ENCODE results near the gene HSD3B7. TPM values are rescaled to one million over a fixed set of nuclear protein-coding genes. Genes with fewer than 3 reads are reported as not detected.
A peak's percentile ranks its signal among the peaks of the same experiment; 100 is the strongest.

HSD3B7 gene
- total RNA-seq, 2 experiments from 2014 or later, result 0.69 to 0.98 TPM

GRCh38 chr16:30976486-30976885 lies 8.5 kb upstream of the HSD3B7 start:
- Mint-ChIP-seq H3K27ac (no peak overlapping the region), H3K9me3 (no peaks in the 10 kb centered on the region), H3K4me1 (ENCODE audit: low read depth) (peaks cover 2% of the 10 kb centered on the region), H3K4me3 (no peak overlapping the region), H3K27me3 (ENCODE audit: low read depth) (no peaks in the 10 kb centered on the region), H3K36me3 (ENCODE audit: low read depth) (peaks cover 38% of the 10 kb centered on the region)
- no peak for DNase-seq
- CTCF ChIA-PET, result no interaction called here
- intact Hi-C loops (cut with micrococcal nuclease), result no loop called here

DNA sequence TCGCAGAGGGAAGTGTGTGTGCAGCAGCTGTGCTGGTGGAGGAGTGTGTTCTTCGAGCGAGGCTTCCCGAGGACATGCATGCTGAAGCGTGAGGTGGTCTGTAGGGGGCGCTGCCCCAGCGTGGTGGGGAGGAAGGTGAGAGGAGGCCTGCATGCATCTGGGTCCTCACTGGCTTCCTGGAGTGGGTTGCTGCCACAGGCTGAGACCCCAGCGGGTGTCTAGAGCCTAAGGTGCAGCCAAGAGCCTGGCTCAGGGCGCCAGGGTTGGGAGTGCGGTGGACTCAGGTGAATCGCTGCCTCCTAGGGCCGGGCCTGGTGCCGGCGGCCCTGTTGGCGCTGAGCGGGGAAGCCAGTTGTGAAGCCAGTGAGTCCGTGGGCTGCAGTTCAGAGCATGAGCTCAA lies 7.5 kb upstream of the HSD3B7 start:
- CTCF ChIA-PET, result no interaction called here
- intact Hi-C loops (cut with micrococcal nuclease), result no loop called here
- H3K36me3 Mint-ChIP-seq (ENCODE audit: low read depth), result peaks cover 30% of the 10 kb centered on the region
- H3K4me1 Mint-ChIP-seq (ENCODE audit: low read depth), result peaks cover 2% of the 10 kb centered on the region
- H3K9me3 Mint-ChIP-seq, result no peaks in the 10 kb centered on the region
- no peak overlapping the region for H3K4me3 Mint-ChIP-seq
- DNase-seq, result no peak
- no peaks in the 10 kb centered on the region for H3K27me3 Mint-ChIP-seq (ENCODE audit: low read depth)
- no peak overlapping the region for H3K27ac Mint-ChIP-seq

DNA sequence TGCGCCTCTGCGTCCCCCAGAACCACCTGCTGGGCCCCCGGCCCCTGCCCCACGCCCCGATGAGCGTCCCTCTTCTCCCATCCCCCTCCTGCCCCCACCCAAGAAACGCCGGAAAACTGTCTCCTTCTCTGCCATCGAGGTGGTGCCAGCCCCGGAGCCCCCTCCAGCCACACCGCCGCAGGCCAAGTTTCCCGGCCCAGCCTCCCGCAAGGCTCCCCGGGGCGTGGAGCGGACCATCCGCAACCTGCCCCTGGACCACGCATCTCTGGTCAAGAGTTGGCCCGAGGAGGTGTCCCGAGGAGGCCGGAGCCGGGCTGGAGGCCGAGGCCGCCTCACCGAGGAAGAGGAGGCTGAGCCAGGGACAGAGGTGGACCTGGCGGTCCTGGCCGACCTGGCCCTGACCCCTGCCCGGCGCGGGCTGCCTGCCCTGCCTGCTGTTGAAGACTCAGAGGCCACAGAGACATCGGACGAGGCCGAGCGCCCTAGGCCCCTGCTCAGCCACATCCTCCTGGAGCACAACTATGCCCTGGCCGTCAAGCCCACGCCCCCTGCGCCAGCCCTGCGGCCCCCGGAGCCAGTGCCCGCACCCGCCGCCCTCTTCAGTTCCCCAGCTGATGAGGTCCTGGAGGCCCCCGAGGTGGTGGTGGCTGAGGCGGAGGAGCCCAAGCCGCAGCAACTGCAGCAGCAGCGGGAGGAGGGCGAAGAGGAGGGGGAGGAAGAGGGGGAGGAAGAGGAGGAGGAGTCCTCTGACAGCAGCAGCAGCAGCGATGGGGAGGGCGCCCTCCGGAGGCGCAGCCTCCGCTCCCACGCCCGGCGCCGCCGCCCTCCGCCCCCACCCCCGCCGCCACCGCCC lies 5.6 kb upstream of the HSD3B7 start:
- Mint-ChIP-seq H3K9me3 (no peaks in the 10 kb centered on the region), H3K4me1 (ENCODE audit: low read depth) (peaks cover 2% of the 10 kb centered on the region), H3K36me3 (ENCODE audit: low read depth) (peaks cover 22% of the 10 kb centered on the region), H3K27ac (no peak overlapping the region), H3K4me3 (no peak overlapping the region), H3K27me3 (ENCODE audit: low read depth) (no peaks in the 10 kb centered on the region)
- CTCF ChIA-PET, result interaction anchor here (1.0 kb wide), 1 partner anchor 11 kb away, joined by 3 read pairs; no protein-coding TSS in a partner anchor
- intact Hi-C loops (cut with micrococcal nuclease), result no loop called here
- DNase-seq, result no peak

DNA sequence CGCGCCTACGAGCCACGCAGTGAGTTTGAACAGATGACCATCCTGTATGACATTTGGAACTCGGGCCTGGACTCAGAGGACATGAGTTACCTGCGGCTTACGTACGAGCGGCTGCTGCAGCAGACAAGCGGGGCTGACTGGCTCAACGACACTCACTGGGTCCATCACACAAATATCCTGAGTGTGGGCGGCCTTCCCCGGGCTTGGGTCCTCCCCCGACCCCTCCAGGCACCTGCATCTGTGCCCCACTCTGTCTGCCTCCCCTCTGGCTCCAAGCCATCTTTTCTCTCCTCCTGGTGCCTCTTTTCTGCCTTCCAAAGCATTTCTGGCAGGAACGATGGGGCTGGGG lies 5.0 kb upstream of the HSD3B7 start:
- Mint-ChIP-seq H3K36me3 (ENCODE audit: low read depth) (peaks cover 22% of the 10 kb centered on the region), H3K4me1 (ENCODE audit: low read depth) (peaks cover 2% of the 10 kb centered on the region), H3K27me3 (ENCODE audit: low read depth) (no peaks in the 10 kb centered on the region), H3K9me3 (no peaks in the 10 kb centered on the region), H3K4me3 (no peak overlapping the region), H3K27ac (no peak overlapping the region)
- CTCF ChIA-PET, result no interaction called here
- intact Hi-C loops (cut with micrococcal nuclease), result no loop called here
- DNase-seq, result no peak

GRCh38 chr16:30980434-30980833 lies 4.6 kb upstream of the HSD3B7 start:
- Mint-ChIP-seq H3K4me3 (no peak overlapping the region), H3K27ac (no peak overlapping the region), H3K4me1 (ENCODE audit: low read depth) (peaks cover 2% of the 10 kb centered on the region), H3K9me3 (no peaks in the 10 kb centered on the region), H3K27me3 (ENCODE audit: low read depth) (no peaks in the 10 kb centered on the region), H3K36me3 (ENCODE audit: low read depth) (peaks cover 22% of the 10 kb centered on the region)
- intact Hi-C loops (cut with micrococcal nuclease), result no loop called here
- no peak for DNase-seq
- CTCF ChIA-PET, result no interaction called here

DNA sequence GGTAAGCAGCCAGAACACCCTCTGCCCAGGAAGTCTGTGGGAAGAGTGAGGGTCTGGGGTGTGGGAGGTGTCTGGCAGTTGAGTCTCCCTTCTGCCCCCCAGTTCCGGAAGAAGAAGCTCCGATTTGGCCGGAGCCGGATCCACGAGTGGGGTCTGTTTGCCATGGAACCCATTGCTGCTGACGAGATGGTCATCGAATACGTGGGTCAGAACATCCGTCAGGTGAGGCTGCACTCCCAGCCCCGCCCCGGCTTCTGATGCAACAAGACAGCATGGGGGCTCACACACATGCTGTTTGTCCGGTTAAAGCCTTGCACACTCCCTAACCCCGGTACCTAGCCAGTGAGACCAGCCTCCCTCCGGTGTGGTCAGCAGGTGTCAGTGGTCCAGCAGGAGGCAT lies 4.0 kb upstream of the HSD3B7 start:
- DNase-seq, result no peak
- Mint-ChIP-seq H3K9me3 (no peaks in the 10 kb centered on the region), H3K4me3 (no peak overlapping the region), H3K27ac (no peak overlapping the region), H3K27me3 (ENCODE audit: low read depth) (no peaks in the 10 kb centered on the region), H3K36me3 (ENCODE audit: low read depth) (peaks cover 19% of the 10 kb centered on the region), H3K4me1 (ENCODE audit: low read depth) (peaks cover 2% of the 10 kb centered on the region)
- intact Hi-C loops (cut with micrococcal nuclease), result no loop called here
- CTCF ChIA-PET, result no interaction called here

GRCh38 chr16:30982548-30983288 lies 2.3 kb upstream of the HSD3B7 start:
- CTCF ChIA-PET, result interaction anchor here (0.6 to 4.8 kb wide), 6 partner anchors 116 to 886 kb away, joined by 3 to 29 read pairs (median 3); partner anchors contain the start of gene ZNF843
- Mint-ChIP-seq H3K4me1 (ENCODE audit: low read depth) (no peaks in the 10 kb centered on the region), H3K4me3 (no peak overlapping the region), H3K27ac (no peak overlapping the region), H3K9me3 (no peaks in the 10 kb centered on the region), H3K27me3 (ENCODE audit: low read depth) (no peaks in the 10 kb centered on the region), H3K36me3 (ENCODE audit: low read depth) (peaks cover 12% of the 10 kb centered on the region)
- intact Hi-C loops (cut with micrococcal nuclease), result no loop called here
- DNase-seq, result no peak

- H3K27me3 Mint-ChIP-seq (ENCODE audit: low read depth), result no peaks in the 10 kb centered on the region
Observed at GRCh38 chr16:30983289-30983889, 1.6 kb upstream of the HSD3B7 start.

GRCh38 chr16:30983898-30984610 lies 953 bp upstream of the HSD3B7 start:
- intact Hi-C loops (cut with micrococcal nuclease), result loop anchor here (2.0 kb wide), 1 partner anchor 885 kb away; no protein-coding TSS in a partner anchor
- Mint-ChIP-seq H3K4me1 (ENCODE audit: low read depth) (no peaks in the 10 kb centered on the region), H3K27me3 (ENCODE audit: low read depth) (no peaks in the 10 kb centered on the region), H3K9me3 (no peaks in the 10 kb centered on the region), H3K27ac (no peak overlapping the region), H3K36me3 (ENCODE audit: low read depth) (peaks cover 8% of the 10 kb centered on the region), H3K4me3 (no peak overlapping the region)
- no peak for DNase-seq
- CTCF ChIA-PET, result interaction anchor here (0.6 to 4.8 kb wide), 19 partner anchors 9 to 882 kb away, joined by 3 to 29 read pairs (median 4); partner anchors contain the start of gene ZNF843

More at GRCh38 chr16:30983289-30983889, 1.6 kb upstream of the HSD3B7 start:
- H3K4me3 Mint-ChIP-seq, result no peak overlapping the region
- no peaks in the 10 kb centered on the region for H3K9me3 Mint-ChIP-seq
- H3K4me1 Mint-ChIP-seq (ENCODE audit: low read depth), result no peaks in the 10 kb centered on the region
- peaks cover 12% of the 10 kb centered on the region for H3K36me3 Mint-ChIP-seq (ENCODE audit: low read depth)
- CTCF ChIA-PET, result interaction anchor here (0.6 to 4.8 kb wide), 11 partner anchors 10 to 883 kb away, joined by 3 to 29 read pairs (median 3); partner anchors contain the start of gene ZNF843
- H3K27ac Mint-ChIP-seq, result no peak overlapping the region
- no peak for DNase-seq
- intact Hi-C loops (cut with micrococcal nuclease), result no loop called here

DNA sequence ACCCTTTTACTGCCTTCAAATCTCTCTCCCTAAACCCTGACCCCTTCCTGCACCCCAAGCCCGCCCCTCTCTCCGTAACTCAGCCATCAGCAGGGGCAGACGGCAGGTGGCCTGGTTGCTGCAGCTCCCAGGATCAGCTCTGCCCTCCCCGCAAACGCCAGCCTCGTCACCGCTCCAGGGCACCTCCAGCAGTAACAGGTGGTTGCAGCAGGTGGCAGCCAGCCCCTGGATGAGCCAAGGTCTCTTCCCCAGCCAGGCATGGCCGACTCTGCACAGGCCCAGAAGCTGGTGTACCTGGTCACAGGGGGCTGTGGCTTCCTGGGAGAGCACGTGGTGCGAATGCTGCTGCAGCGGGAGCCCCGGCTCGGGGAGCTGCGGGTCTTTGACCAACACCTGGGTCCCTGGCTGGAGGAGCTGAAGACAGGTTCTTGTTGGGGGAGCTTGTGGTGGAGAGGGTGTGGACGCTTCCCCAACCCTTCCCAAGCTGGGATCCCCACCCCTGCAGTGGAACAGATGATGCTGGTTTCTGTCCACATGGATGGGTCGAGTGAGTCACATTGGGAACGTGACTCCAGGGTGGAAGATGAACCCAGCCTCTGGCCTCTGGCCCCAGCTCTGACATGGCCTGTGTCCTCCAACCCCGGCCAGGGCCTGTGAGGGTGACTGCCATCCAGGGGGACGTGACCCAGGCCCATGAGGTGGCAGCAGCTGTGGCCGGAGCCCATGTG lies 558 bp downstream of the HSD3B7 start:
- intact Hi-C loops (cut with micrococcal nuclease), result loop anchor here (1.0 to 2.0 kb wide), 4 partner anchors 110 to 883 kb away; no protein-coding TSS in a partner anchor
- CTCF ChIA-PET, result interaction anchor here (0.8 to 4.8 kb wide), 16 partner anchors 8 to 458 kb away, joined by 3 to 29 read pairs (median 4); partner anchors contain the start of genes VKORC1 and ZNF843
- Mint-ChIP-seq H3K36me3 (ENCODE audit: low read depth) (peaks cover 6% of the 10 kb centered on the region), H3K27me3 (ENCODE audit: low read depth) (no peaks in the 10 kb centered on the region), H3K9me3 (no peaks in the 10 kb centered on the region), H3K27ac (no peak overlapping the region), H3K4me1 (ENCODE audit: low read depth) (no peaks in the 10 kb centered on the region), H3K4me3 (no peak overlapping the region)
- peak; percentile 20 for DNase-seq
